ENCODE results near the gene GRHPR.
"Not testable (repeated sequence)": the region's sequence is repeated elsewhere in the genome, so short reads cannot be mapped to it uniquely, and the experiment has no call there.

The GRHPR gene

DNA sequence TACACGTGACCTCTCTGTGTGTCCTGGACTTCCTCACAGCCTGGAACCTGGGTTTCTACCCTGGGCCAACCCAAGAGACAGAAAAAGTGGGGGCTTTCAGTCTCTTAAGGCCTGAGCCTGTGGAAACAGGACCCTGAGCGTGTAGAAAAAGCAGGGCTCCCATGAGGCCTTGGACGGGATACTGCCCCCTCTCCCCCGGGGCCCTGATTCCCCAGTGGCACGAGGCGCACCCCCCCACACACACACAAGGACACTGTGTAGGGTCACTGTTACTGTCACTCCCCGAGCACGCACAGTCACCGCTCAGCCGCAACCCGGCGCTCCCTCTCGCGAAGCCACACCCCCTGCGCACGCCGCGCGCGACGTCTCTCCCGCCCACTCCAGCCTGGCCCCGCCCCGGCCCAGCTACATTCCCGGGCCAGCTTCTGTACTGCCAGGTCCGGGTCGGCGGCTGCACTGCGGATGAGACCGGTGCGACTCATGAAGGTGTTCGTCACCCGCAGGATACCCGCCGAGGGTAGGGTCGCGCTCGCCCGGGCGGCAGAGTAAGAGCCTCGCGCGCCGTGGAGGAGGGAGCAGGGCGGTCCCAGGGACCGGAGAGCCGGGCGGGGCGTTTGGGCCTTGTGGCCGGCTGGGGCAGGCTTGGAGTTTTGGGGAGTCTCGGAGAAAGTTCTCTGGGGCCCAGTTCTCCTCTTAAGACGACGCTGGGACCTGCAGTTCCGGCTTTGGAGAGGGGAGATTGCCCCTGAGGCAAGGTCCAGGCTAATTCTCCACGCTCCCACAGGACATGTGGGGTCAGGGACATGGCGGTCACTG, at the start of gene GRHPR:
Gene GRHPR, plus strand, starts transcription at position 408 of the 816 bp plus-strand sequence. Its CDS starts 55 bp downstream, at position 463.
- DNase-seq: peak; percentile 11

DNA sequence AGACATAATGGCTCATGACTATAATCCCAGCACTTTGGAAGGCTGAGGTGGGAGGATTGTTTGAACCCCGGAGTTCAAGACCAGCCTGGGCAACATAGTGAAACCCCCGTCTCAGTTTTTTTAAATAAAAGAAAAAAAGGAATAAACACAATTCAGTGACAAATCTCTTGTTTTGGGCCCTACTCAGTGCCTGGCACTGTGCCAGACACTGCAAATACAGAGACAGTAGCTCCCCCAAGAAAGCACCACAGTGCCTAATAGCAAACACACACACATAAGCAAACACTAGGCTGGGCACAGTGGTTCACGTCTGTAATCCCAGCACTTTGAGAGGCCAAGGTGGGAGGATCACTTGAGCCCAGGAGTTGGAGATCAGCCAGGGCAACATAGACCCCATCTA, 49.7 kb upstream of the GRHPR start:
- no peak for DNase-seq

GRCh38 chr9:37373621-37374020, 48.9 kb upstream of the GRHPR start:
- DNase-seq: no peak

- DNase-seq: no peak
These were observed 47.6 kb upstream of the GRHPR start for GRCh38 chr9:37374892-37375291.

- no peak for DNase-seq
These were observed 44.5 kb upstream of the GRHPR start for GRCh38 chr9:37377688-37378612.

- DNase-seq: no peak
These were observed 43.9 kb upstream of the GRHPR start for GRCh38 chr9:37378613-37379004.

GRCh38 chr9:37379835-37380234, 42.7 kb upstream of the GRHPR start:
- no peak for DNase-seq

GRCh38 chr9:37380570-37380969, 41.9 kb upstream of the GRHPR start:
- no peak for DNase-seq

DNA sequence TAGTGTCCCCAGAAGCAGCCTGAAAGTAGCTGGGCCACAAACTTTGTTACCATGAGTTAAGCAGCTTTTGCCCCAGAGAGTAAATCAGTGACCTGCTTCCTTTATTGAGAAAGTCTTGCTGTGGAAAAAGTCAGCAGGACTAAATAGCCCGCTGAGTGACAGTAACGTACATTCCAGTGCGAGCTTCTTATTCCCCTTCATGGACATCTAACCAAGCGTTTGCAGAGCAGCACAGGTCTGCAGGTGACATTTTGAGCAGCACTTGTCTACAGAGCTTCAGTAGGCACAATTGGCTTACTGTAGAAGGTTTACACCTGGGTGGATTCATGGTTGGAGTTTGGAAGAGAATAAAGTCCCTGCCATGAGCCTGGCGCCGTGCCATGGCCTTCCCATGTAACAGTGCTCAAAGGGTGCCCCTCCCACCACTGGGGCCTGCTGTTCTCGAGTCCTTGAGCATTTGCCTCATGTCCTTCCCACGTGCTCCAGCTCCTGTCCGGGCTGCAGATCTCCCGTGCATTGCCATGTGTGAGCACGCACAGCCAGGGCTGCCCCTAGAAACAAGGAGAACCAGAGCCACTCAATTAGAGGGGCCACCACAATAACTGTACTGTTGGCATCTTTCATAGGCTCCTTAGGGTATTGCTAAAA, 41.3 kb upstream of the GRHPR start:
- no peak for DNase-seq

DNA sequence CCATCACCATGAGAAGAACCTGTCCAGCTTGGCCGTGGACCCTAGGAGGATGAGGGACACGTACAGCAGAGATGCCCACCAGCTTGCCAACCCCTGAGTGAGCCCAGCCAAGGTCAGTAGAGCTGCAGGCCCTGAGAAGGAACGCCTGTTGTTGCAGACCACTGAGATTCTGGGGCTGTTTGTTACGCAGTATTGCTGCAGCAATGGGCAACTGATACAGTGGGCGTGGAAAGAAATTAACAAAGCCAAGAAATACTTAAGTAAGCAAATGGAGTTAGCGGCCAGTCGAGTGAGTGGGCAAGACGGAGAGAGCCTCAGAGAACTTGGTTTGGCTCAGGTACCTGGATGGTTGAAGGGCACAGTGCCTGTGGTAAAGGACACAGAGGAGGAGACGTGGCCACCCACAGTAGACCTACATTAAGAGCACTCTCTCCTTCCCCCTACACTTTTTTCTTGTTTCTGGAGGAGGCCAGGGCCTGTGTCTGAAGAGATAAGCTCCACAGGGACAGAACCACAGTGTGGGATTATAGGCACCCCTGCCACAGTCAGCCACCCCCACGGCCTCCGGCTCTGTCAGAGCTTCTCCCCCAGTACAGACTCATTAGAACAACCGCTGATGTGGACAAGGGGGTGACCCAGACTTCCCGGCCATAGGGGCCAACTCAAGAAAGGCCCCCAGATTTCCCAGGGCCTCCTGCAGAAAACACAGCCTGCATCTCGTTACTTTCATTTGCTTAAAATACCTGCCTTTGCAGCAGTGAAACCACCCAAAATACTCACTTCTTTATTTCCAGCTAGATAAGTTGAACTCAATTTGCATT, 40.1 kb upstream of the GRHPR start:
- DNase-seq: no peak

DNA sequence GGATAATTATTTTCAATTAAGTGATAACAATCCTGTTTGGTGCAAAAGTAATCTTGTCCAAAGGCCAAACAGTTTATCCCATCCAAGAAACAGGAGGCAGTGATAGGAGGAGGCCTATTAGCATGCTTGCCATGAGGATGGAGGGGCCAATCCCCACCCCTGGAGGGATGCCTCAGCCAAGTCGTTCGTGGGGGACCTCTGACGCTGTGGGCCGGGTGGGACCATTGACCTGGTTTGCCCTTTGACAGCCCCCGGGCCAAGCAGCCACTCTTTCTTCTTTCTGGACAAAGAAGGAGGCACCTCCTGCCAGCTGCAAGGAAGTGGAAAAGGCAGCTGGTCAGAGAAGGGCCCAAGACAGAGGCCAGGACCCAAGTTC, 39.5 kb upstream of the GRHPR start:
- DNase-seq: no peak

DNA sequence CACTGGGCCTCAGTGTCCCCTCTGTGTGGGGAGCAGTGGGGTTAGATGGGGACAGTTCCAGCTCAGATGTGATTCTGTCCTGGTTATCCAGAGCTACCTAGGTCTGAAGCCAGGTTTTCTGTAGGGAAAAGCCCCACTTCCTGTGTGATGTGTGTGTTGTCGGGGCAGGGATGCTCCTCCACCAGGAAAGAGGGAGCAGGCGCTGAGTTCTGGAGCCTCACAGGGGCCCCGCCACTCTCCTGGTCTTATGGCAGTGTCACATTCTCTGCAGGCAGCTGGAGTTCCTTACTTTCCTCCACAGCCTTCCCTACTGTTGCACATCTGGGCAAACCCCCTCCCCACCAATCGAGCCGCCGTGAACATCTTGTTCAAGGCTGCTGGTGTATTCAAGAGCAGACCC, 39.1 kb upstream of the GRHPR start:
- no peak for DNase-seq

DNA sequence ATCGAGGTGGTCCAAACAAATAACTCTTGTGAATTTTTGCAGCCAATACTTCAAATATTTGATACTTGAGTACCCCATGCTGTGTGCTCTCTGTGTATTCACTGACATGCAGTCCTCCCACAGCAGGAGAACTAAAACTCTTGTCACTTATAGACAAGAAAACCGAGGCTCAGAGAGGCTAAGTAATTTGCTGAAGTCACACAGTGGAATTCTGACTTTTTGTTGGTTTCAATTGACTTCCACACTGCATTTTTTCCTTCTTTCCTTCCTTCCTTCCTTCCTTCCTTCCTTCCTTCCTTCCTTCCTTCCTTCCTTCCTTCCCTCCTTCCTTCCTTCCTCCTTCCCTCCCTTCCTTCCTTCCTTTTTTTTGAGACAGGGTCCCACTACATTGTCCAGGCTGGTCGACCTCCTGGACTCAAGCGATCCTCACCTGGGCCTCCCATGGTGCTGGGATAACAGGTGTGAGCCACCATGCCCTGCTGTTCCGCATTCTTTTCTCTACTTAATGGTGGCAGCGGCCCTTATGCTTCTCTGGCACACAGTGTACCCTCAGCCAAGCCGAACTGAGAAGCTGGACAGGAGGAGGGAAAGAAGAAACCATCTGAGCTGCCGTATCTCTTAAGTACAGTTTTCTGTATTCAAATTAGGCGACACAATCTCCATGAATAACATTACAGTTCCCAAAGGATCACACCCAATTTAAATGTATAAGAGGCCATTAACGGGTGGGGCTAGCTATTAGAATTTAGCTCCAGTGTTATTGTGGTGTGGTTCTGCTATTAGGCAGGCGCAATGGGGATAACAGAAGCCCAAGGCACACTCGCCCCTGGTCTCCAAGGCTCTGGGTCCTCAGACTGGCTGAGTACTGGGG, 38.4 kb upstream of the GRHPR start:
- no peak for DNase-seq

GRCh38 chr9:37385286-37385685, 37.2 kb upstream of the GRHPR start:
- no peak for DNase-seq

GRCh38 chr9:37386988-37387387, 35.5 kb upstream of the GRHPR start:
- no peak for DNase-seq

- no peak for DNase-seq
These were observed 31.7 kb upstream of the GRHPR start for GRCh38 chr9:37390759-37391158.

GRCh38 chr9:37392272-37392671, 30.2 kb upstream of the GRHPR start:
- no peak for DNase-seq

GRCh38 chr9:37395229-37395628, 27.3 kb upstream of the GRHPR start:
- DNase-seq: no peak

DNA sequence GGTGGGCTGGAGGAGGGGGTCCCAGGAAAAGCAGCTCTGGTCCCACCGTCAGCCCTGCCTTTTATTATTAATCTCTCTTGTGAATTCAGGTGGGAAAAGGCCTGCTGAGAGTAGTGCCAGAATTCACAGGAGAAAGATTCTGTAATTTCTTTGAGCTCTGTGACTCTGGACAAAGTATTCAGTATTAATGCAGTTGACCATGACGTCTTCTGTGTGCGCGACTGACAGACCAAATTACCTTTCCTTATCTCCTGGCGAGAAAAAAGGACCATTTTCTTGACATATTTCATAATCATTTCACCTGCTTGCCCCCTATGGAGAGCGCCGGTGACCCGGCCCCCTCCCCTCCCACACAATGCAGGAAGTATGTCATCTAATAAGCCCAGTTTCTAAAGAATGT, 26.8 kb upstream of the GRHPR start:
- no peak for DNase-seq

DNA sequence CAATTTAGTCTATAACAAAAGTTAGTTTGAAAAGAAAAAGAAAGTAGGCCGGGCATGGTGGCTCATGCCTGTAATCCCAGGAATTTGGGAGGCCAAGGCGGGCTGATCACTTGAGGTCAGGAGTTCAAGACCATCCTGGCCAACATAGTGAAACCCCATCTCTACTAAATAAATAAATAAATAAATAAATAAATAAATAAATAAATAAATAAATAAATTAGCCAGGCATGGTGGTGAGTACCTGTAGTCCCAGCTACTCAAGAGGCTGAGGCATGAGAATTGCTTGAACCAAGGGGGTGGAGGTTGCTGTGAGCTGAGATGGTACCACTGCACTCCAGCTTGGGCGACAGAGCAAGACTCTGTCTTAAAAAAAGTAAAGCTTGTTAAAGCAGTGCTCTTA, 24.5 kb upstream of the GRHPR start:
- not testable (repeated sequence) for DNase-seq

DNA sequence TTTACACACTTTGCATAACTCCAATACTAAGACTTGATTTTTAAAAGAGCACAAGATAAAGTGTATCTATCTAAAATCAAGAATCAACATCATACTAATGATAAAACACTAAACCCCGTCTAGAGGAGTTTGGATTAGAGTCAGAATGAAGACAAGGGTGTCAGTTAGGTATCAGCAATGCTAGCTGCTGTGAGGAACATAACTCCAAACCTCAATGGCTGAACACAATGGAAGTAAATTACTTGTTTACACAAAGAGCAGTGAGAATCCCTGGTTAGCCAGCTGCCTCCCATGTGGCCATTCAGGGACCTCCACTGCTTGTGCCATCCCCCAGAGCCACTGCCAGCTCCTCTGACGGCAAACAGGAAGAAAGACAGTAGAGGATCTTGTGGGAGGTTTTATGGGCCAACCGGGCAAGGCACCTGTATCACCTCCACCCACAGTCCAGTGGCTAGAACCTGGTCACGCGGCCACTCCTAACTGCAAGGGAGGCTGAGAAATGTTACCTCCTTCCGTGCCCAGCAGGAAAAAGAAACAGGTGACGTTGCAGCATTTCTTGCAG, 24.0 kb upstream of the GRHPR start:
- DNase-seq: no peak

Measured in SIG-M5 (cell line).